Mucosa of rectum (tissue), 2 donors: ENCODE data around the gene TBC1D17.
A peak's percentile ranks its signal among the peaks of the same experiment; 100 is the strongest.

Experiments used
- H3K27ac ChIP-seq, 2 donors: one replicate each; pipeline ENCODE4 v1.7.0; 2013; ENCODE audit warnings: inconsistent platforms in 2 of 2, low read depth in 2 of 2, low read length in 2 of 2
- H3K27me3 ChIP-seq, 2 donors: one replicate each; pipeline ENCODE4 v1.7.0; 2013; ENCODE audit warnings: low read length in 2 of 2; ENCODE audit not compliant: control insufficient read depth in 2 of 2, insufficient read depth in 2 of 2
- H3K36me3 ChIP-seq, 2 donors: one replicate each; pipeline ENCODE4 v1.7.0; 2013; ENCODE audit warnings: low read length in 2 of 2; ENCODE audit not compliant: control insufficient read depth in 2 of 2, insufficient read depth in 2 of 2
- H3K4me1 ChIP-seq, 2 donors: one replicate each; pipeline ENCODE4 v1.7.0; 2013; ENCODE audit warnings: low read length in 2 of 2, mild to moderate bottlenecking in 1 of 2; ENCODE audit not compliant: control insufficient read depth in 2 of 2, insufficient read depth in 2 of 2
- H3K4me3 ChIP-seq, 2 donors: one replicate each; pipeline ENCODE4 v1.7.0; 2013; ENCODE audit warnings: low read length in 2 of 2
- H3K9ac ChIP-seq, 2 donors: one replicate each; pipeline ENCODE4 v1.7.0; 2013; ENCODE audit warnings: low read length in 2 of 2, low read depth in 1 of 2, mild to moderate bottlenecking in 1 of 2
- H3K9me3 ChIP-seq, 2 donors: one replicate each; pipeline ENCODE4 v1.7.0; 2013; ENCODE audit warnings: low read length in 2 of 2; ENCODE audit not compliant: control insufficient read depth in 2 of 2
- donor health status: healthy.
- donor health status: Normal muscosa, but diverticular disease.

TBC1D17 gene

GRCh38 chr19:49869009-49869483 is 8.5 kb upstream of the TBC1D17 start:
- Histone ChIP-seq H3K4me1 (peaks cover 21 to 28% of the 10 kb centered on the region in 2 donors), H3K27me3 (no peaks in the 10 kb centered on the region), H3K27ac (peak overlapping the region; percentile 79 to 97), H3K9me3 (no peaks in the 10 kb centered on the region), H3K9ac (peak overlapping the region; percentile 52 to 68), H3K4me3 (peak overlapping the region; percentile 67 to 69), H3K36me3 (peaks cover 8 to 12% of the 10 kb centered on the region in 2 donors)

DNA sequence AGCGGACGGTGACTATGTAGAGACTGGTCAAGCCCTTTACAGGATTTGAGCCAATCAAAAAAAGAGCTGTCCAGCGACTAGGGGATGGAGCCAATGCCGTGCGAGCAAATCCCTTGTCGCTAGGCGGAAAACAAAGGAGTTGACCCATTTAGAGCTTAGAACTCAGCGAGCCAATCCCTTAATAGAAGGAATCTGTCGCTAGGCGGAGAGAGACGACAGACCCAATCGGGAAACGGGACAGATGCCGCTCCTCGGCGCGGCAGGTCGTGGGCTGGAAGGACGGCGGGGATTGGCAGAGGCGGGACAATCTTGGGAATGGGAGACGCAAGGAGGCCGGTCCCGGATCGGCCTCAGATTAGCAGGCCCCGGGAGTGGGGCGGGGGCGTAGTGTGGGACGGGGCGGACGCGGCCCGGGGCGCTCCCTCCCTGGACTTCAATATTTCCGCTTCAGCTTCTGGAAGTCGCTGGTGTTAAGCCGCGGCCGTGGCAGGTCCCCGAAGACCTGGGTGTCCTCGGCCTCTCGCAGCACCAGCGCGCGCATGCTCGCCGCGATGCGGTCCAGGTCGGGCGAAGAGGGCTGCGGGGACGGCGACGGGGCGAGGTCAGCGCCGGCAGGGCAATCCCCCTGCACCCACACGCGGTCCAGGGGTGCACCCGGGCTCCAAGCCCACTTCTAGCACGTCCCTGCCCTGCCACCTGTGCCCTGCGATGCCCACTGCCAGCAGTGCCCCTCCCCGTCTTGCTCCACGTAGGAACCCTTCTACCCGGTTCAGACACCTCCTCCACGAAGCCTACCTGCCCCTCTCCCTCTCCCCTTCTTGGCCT is 7.8 kb upstream of the TBC1D17 start:
- Histone ChIP-seq H3K4me1 (peaks cover 21 to 28% of the 10 kb centered on the region in 2 donors), H3K9ac (peak overlapping the region; percentile 62 to 74), H3K27ac (peak overlapping the region; percentile 92 to 97), H3K36me3 (peaks cover 3 to 5% of the 10 kb centered on the region in 2 donors), H3K27me3 (no peaks in the 10 kb centered on the region), H3K9me3 (no peaks in the 10 kb centered on the region), H3K4me3 (peak overlapping the region; percentile 69 to 80)

GRCh38 chr19:49870309-49870901 is 7.1 kb upstream of the TBC1D17 start:
- H3K9ac ChIP-seq, result peak overlapping the region; percentile 62 to 74
- no peaks in the 10 kb centered on the region for H3K9me3 ChIP-seq
- H3K27me3 ChIP-seq, result no peaks in the 10 kb centered on the region
- H3K4me3 ChIP-seq, result peak overlapping the region; percentile 64 to 80
- H3K4me1 ChIP-seq, result peaks cover 23 to 31% of the 10 kb centered on the region in 2 donors
- peaks cover 2 to 3% of the 10 kb centered on the region in 2 donors for H3K36me3 ChIP-seq
- H3K27ac ChIP-seq, result peak overlapping the region; percentile 92 to 94

DNA sequence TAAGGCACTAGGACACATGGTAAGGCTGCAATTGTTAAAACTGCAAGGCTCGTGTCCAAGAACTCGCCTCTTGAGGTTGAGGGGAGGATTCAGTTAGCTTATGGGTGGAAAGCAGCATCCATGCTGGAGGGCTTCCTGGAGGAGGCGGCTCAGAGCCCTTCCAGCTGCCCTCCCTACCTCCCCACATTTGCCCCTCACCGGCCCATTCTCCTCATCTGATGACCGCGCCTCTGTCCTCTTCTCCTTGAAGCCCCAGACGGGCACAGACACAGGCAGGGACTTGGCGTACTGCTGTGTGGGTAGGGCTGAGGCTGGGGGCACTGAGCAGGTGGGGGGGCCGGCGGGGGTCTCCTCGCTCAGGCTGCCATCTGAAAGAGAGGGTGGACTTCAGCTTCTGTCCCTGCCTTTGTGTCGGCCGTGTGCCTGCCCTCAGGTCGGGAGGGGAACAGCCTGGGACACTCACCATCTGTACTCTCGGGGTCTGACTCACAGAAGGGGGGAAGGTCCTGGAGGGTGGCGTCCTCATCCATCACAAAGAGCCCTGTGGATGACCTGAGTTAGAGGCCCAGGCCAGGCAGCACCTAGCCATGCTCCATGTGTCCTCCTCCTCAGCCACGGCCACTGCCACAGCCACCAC is 6.0 kb upstream of the TBC1D17 start:
- Histone ChIP-seq H3K27ac (no peak overlapping the region), H3K27me3 (no peaks in the 10 kb centered on the region), H3K9ac (no peak overlapping the region), H3K36me3 (peaks cover 2 to 3% of the 10 kb centered on the region in 2 donors), H3K9me3 (no peaks in the 10 kb centered on the region), H3K4me1 (peaks cover 24 to 29% of the 10 kb centered on the region in 2 donors), H3K4me3 (no peak overlapping the region)

GRCh38 chr19:49872245-49873128 is 5.0 kb upstream of the TBC1D17 start:
- Histone ChIP-seq H3K27ac (no peak overlapping the region), H3K4me1 (peaks cover 20 to 25% of the 10 kb centered on the region in 2 donors), H3K36me3 (peaks cover 2 to 3% of the 10 kb centered on the region in 2 donors), H3K9ac (no peak overlapping the region), H3K27me3 (no peaks in the 10 kb centered on the region), H3K4me3 (no peak overlapping the region), H3K9me3 (no peaks in the 10 kb centered on the region)

DNA sequence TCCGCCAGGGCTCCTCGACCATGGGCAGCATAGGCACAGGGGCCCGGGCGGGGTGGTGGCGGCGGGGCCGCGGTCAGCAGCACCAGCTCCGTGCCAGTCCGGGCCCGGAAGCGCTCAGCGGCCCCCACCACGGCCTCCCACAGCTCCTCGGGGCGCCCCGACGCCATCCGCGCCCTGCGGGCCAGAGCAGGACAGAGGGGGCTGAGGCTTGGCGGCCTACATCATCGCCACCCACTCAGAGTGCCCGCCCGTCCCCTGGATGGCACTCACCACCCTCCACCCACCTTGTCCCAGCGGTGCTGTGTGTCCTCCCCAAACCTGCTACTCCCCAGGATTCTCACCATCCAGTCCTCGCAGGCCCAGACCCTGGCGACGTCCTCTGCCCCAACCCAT is 4.4 kb upstream of the TBC1D17 start:
- Histone ChIP-seq H3K36me3 (peaks cover 2 to 3% of the 10 kb centered on the region in 2 donors), H3K4me1 (peaks cover 19 to 28% of the 10 kb centered on the region in 2 donors), H3K27me3 (no peaks in the 10 kb centered on the region), H3K9me3 (no peaks in the 10 kb centered on the region), H3K9ac (no peak overlapping the region), H3K27ac (no peak overlapping the region), H3K4me3 (no peak overlapping the region)

DNA sequence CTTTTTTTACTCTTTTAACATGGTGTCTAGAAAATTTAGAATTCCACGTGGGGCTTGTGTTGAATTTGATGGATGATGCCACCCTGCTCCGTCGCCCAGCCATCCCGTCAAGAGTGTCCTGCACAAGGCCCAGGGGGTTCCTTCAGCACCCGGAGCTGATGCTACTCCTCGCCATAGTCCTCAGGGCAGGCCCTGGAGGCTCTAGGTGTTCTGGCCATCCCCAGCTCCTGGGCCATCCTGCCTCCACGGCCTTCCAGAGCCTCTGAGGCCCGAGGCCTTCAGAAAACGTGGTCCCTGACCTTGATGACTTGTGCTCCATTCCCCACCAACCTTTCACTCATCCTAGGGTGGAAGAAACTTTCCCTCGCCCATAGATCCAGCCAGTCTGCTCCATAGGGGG is 3.7 kb upstream of the TBC1D17 start:
- Histone ChIP-seq H3K27me3 (no peaks in the 10 kb centered on the region), H3K27ac (no peak overlapping the region), H3K4me1 (peaks cover 26 to 33% of the 10 kb centered on the region in 2 donors), H3K4me3 (no peak overlapping the region), H3K9ac (no peak overlapping the region), H3K36me3 (peaks cover 3 to 5% of the 10 kb centered on the region in 2 donors), H3K9me3 (no peaks in the 10 kb centered on the region)

DNA sequence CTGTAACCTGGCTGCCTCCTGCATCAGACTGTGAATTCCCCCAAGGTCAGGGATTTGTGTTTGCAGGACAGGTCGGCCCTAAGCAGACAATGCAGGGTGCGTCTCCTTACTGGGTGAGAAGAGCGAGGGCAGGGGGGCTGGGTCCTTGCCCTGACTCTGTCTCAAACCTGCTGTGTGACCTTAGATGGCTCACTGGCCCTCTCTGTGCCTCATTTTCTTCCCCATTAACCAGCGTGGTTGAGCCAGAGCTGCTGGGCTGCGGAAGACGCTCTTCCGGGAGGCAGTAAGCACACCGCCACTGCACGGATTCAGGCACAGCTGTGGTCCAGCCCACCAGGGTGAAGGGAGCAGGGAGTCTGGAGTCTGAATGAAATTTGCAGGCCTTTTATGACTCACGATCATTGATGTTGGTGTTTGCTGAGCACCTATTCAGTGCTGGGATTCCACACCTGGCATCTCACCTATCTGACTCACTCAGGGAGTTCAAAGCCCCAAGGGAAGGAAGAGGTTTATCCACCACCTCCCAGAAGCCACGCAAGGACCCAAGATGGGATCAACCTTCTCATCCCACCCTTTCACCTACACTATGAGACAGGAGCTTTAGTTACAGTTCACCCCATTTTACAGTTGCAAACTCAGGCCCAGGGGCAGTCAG is 2.9 kb upstream of the TBC1D17 start:
- H3K36me3 ChIP-seq, result peaks cover 10 to 12% of the 10 kb centered on the region in 2 donors
- H3K4me1 ChIP-seq, result peaks cover 28 to 29% of the 10 kb centered on the region in 2 donors
- H3K27ac ChIP-seq, result no peak overlapping the region
- H3K27me3 ChIP-seq, result no peaks in the 10 kb centered on the region
- no peaks in the 10 kb centered on the region for H3K9me3 ChIP-seq
- H3K4me3 ChIP-seq, result no peak overlapping the region
- H3K9ac ChIP-seq, result peak overlapping the region in 1 of 2 donors; percentile 14

DNA sequence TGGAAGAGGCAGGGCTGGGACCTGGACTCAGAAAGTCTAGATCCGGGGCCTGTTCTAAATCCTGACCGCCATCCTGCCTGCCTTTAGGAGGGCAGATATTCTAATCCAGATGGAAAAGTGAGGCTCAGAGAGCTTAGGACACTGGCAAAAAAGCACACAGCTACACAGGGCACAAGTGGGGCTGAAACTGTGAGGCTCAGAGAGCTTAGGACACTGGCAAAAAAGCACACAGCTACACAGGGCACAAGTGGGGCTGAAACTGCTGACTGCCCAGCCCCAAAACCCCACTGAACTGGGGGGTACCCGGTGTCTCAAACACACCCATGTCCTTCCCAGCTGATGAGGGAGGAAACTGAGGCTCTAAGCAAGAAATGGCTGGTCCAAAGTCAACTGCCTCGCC is 2.3 kb upstream of the TBC1D17 start:
- Histone ChIP-seq H3K27me3 (no peaks in the 10 kb centered on the region), H3K9me3 (no peaks in the 10 kb centered on the region), H3K4me3 (peak overlapping the region; percentile 99), H3K36me3 (peaks cover 12 to 14% of the 10 kb centered on the region in 2 donors), H3K27ac (peak overlapping the region in 1 of 2 donors; percentile 98), H3K9ac (peak overlapping the region; percentile 99 to 100), H3K4me1 (peaks cover 25 to 26% of the 10 kb centered on the region in 2 donors)
